GM18861 (cell line): ENCODE results near the gene ZNF789.
"Not testable (repeated sequence)": the region's sequence is repeated elsewhere in the genome, so short reads cannot be mapped to it uniquely, and the experiment has no call there.

Experiments
- ATAC-seq: cut with Tn5 transposase; IDR thresholded peaks from one replicate; pipeline ENCODE4 v1.9.1; 2021; ENCODE audit not compliant: unreplicated experiment

Gene ZNF789

DNA sequence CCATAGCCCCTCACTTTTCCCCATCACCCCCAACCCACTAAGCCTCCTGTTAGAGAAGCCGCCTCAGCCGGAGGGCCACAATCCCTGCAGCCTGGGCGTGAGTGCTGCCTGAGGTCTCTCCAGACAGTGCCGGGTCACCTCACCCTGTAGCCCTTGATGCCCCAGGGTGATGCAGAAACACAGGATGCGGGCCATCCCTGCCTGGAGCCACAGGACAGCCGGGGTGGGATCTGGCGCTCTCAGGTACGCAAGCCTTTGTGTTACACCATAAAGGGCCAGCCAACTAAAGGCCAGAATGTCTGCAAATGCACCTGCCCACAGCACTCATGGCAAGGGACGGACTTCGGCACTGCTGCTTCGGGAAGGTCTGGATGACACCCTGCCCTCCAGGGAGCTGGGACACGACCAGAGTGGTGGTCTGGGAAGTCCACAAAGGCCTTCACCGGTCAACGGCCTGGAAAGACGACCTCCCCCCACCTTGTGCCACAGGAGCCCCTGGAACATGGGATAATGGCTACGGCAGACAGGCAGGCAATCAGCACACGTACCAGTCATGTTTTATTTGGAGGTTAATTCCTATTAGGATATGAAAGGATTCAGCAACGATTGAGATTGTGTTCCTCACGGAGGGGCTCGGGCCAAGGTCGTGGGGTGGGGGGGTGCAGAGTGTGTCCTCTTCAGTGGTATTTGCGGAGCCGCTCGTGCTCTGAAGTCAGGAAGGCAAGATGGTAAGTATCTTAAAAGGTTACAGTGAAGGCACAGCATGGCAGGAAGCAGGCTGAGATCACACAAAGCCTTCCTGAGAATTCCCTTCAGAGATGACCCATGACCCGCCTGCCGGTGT lies 14.8 kb upstream of the ZNF789 start:
- ATAC-seq, result no peak

DNA sequence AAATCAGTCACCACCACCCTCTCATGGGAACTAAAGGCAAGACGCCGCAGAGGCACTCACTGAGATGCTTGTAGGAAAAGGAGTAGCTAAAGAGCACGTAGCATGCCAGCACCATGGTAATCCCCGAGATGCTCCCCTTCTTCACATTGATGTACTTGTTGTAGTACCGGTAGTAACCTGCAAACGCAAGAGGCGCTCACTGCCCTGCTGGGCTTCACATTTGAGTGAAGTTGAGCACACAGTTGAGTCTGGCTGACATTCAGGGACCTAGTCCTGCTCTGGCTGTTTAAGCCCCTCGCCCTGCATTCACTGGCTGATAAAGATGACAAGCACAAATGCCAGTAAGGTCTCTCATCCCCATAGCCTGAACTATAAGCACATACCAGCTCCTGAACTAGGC lies 13.6 kb upstream of the ZNF789 start:
- no peak for ATAC-seq

DNA sequence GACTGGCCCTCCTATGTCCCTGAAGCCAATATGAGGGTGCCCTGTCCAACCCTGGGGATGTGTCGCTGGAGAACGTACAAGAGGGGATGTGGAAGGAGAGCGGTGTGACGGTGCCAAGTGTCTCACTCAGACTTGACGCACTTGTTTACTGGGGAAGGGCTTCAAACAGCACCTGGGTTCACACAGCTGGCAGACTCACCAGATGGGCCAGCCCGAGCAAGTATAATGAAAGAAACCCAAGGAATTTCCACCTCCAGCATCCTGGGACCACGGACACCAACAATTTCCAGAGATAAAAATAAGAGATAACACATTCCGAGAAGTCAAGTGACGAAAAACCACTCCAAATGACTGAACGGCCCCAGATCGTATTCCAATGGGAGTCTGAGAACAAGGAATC lies 12.0 kb upstream of the ZNF789 start:
- ATAC-seq, result no peak

DNA sequence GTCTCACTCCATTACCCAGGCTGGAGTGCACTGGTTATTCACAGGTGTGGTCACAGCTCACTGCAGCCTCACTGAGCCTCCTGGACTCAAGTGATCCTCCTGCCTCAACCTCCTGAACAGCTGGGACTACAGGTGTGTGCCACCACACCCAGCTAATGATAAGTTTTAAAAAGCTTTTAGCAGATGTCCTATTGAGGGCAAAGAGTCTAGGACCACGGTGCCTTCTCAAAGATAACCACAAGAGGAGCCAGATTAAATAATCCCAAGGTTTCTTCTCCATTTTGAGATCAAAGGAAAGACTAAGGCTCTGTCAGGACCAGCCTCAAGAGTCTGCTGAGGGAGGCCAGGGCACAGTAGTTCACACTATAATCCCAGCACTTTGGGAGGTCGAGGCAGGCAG lies 11.5 kb upstream of the ZNF789 start:
- ATAC-seq, result no peak

DNA sequence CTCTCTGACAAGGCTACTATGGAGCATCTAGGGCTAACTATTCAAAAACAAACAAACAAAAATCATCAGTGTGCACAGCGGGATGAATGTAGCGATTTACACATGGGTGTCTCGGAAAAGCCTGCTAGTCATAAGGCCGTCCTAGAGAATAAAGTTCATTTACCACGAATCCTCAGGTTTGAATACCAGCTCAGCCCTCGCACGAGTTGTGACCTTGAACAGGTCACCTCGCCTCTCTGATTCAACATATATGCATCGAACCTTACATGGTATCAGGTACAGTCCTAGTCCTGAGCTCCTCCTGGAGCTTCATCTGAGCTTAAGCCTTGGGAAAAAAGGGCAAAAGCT lies 7.3 kb upstream of the ZNF789 start:
- no peak for ATAC-seq

DNA sequence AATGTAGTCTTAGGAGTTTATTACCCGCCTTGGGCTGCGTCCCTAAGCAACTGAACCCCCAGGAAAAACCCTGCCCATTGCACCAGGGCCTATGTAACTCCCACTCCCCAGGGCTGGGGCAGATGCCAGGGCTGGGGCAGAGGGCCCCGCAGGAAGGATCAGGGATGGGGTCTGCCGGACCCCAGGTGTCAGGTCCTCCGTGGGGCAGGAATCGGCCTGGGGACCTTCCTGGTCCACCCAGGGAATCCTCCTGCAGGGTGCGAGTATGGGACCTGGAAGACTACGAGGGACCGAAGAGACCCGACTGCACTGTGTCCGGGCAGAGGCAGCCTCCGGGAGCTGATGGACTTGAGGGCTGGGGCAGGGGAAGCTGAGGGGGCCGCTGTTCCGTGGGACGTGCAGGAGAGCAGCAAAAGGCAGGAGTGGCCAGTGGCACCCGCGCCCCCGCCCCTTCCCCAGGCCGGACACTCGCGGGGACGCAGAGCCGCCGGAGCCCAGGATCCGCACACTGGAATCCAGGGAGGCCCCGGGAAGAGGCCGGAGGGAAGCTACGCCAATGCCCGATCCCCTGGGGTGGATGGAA lies 4.3 kb upstream of the ZNF789 start:
- ATAC-seq, result no peak

DNA sequence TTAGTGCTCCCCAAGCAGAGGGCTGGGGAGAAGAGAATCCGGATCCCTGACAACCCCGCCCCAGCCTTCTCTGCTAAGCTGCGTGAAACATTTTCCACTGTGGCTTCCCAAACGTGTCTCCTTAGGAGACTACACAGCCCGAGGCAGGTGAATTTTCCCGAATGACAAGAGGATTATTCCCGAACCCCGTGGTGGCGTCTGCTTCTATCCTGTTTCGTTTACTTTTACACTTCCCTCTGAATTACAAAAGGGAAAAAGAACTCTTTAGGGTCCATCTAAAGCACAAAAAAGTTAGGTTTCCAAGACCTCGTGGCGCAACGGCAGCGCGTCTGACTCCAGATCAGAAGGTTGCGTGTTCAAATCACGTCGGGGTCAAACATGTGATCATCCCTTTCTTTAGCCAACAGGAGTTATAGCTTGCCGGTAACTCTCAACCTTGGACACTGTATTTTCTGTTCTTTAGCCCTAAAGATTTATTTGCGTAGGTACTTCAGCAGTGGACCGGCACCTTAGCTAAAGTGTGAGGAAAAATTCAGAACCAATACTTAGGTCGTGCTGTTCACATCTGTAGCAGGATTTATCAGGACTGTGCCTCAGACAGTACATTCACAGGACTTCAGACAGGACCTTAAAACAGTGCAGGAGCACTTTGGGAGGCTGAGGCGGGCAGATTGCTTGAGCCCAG lies 3.2 kb upstream of the ZNF789 start:
- no peak for ATAC-seq

DNA sequence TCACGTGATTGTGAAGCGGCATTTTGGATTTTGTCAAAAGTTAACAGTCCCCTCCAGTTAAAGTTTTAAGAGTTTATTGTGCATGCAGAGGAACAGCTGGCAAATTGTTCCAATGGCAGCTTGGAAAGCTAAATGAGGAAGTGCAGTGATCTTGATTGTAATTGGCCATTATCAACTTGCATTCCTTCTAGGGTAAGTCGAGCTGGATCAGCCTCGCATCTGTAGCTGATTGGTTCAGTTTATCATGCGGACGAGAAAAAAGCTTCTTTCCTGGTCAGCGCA lies 566 bp downstream of the ZNF789 start:
- no peak for ATAC-seq

DNA sequence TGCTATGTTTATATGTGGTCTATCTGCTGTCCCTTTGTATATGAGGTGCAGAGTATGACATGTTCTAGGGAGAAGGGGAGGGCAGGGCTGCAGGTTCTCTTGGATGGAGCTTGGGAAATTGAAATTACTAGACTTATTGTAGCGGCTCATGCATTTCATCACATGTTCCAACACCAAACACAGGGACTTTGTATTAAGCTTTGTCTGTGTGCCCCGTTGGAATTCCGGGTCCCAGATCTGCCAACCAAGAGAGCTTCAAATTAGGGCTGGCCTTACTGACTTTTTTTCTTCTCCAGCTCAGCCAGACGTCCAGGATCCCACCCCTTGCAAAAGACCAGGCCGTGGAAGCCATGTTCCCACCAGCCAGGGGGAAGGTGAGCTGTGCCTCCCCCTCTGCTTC lies 3.4 kb downstream of the ZNF789 start:
- no peak for ATAC-seq

DNA sequence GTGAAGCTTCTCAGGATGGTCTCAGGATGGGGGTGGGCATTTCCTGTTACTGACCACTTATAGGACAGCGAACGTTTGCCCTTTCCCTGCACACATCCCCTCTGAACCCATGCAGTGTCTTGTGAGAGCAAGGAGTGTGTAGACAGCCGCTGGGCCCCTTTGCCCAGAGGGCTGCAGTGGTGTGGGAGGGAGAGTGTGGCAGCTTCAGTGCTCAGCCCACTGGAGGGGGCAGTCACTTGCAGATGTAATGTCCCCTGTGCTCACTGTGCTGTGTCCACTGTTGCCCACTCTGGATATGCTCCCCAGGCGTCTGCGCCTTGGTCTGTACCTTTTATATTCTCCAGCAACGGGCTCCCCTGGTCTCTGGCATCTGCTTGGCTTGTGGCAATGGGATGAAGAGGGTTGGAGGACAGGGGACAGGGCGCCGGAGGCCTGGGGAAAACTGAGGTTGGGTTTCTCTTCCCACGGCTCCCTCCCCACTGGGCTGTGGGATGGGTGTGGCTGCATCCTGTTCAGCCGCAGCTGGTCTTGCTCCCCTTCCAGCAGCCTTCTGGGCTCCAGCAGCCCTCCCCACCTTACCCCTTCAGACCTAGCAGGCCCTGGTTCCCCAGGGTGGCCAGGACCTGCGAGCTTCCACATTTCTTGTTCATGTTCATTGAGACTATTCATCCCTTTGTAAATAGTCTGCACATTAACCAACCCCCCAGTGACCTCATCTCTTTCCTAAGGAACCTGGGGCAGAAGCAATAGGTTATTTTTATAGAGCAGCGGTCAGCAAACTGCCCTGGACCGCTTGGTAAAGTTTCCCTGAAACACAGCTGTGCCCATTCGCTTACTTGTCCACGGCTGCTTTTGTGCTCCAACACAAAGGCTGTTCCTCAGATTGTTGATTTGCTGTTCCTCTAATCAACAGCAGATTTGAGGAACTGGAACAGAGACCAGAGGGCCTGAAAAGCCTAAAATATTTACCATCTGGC lies 6.1 kb downstream of the ZNF789 start:
- no peak for ATAC-seq

DNA sequence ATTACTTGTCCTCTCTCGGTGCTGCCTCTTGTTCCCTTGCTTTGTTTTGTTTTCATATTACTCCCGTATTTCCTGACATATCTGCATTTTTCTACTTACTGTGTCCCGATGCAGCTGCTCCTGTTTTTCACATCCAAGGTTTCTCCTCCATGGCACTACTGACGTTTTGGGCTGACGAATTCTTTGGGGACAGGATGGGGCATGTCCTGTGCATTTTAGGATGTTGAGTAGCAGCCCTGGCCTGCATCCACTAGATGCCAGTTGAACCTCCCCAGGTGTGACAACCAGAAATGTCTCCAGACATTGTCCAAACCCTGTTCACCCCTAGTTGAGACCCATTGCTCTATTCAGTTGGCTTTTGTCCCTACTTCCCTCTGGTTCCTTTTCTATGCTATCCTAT lies 12.4 kb downstream of the ZNF789 start:
- no peak for ATAC-seq

DNA sequence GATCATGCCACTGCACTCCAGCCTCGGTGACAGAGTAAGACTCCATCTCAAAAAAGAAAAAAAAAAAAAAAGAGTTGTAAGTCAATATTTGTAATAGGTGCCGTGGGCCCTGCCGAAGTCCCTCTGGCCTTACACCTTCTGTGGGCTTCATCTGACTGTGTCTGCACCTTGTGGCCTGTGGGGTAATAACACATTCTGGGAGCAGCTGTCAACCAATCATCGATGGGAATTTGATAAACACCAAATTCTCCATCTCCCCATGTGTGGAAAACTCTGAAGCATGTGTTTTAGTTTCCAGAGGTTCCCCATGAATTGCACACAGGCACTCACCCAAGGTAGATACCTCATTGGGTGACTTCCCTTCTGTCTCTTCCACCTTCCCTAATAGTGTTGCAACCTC lies 16.5 kb downstream of the ZNF789 start:
- ATAC-seq, result no peak

DNA sequence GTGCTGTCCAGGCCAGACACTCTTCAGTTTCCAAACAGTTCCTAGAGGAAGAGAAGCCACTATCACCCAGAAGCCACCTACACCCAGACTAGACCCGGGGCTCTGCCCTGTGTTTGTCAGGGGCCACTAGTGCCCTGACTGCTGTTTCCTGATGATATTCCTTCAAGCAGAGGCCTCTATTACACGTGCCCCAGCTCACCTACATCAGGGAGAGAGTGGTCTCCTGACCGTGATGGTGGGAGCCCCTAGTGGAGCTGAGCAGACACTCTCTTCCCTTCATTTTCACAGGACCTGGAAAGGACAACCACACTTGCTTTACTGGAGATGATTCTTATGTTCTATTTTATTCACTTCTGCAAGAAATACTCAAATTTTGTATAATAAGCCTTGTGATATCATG lies 18.2 kb downstream of the ZNF789 start:
- no peak for ATAC-seq

DNA sequence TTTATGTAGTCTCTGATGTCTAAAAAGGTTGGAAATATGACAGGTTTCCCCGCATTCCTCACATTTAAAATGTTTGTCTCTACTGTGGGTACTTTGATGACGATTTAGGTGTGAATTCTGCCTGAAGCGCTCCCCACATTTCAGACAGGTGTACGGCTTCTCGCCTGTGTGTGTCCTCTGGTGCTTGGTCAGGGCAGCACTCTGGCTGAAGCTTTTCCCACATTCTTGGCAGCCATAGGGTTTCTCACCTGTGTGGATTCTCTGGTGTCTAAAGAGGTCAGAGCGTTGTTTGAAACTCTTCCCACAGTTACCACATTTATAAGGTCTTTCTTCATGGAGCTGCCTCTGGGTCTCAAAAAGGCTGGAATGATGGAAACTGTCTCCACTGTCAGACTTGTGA lies 21.1 kb downstream of the ZNF789 start:
- ATAC-seq, result no peak

DNA sequence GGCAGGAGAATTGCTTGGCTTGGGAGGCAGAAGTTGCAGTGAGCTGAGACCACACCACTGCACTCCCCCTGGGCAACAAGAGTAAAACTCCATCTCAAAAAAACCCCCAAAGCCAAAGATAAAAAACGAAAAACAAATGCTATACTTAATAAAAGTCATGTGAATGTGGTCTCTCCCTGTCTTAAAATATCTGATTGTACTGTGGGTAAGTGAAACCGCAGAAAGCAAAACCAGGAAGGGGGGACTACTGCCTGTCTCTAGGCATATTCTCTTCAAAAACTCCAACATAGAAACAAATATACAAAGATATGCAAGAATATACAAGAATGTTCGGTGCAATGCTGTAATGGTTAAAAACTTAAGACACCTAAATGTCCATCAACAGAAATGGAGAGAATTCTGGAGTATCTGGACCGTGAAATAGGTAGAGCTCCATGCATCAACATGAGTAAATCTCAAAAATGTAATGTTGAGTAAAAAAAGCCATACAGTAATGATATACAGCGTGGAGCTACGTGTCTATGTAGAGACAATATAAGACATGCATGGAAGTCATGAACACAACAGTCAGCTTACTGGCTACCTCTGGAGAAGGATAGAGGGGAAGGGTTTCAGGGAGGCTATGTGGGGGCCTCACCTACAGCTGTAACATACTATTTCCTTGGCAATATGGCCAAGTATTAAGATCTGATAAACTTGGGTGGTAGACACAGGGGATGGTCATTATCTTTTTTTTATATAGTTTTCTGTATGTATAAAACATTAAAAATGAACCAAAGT lies 25.3 kb downstream of the ZNF789 start:
- no peak for ATAC-seq

DNA sequence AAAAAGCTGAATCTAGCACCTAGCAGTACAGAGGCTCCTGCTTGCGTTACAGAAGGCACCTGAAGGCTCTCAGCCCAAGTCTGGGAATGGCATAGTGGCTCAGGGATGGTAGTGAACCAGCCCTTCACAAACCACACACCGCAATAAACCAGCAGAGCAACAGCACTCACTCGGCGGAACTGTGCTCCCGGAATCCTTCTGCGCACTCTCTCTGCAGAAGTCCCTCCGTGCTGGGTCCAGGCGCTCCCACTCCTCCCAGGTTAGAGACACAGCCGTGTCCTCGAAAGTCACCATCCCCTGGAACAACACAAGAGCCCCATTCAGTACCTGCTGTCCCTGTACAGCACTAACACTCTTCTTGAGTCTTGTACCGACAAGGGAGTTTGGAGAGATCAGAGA lies 25.9 kb downstream of the ZNF789 start:
- no peak for ATAC-seq

DNA sequence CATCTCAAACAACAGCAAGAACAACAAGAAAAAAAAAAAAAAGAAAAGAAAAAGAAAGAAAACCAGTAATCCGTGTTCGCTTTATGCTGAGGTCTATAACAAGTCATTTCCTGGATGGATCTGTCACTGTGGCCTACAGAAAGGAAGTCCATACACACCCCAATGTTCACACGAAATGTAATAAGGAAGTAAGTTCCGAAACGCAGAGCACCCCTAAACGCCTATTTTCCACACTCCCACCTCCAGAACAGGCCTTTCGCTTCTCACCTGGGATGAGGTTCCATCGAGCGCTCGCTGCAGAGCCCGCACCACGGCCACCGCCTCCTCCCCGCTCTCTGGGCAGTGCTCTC lies 26.7 kb downstream of the ZNF789 start:
- ATAC-seq, result no peak

DNA sequence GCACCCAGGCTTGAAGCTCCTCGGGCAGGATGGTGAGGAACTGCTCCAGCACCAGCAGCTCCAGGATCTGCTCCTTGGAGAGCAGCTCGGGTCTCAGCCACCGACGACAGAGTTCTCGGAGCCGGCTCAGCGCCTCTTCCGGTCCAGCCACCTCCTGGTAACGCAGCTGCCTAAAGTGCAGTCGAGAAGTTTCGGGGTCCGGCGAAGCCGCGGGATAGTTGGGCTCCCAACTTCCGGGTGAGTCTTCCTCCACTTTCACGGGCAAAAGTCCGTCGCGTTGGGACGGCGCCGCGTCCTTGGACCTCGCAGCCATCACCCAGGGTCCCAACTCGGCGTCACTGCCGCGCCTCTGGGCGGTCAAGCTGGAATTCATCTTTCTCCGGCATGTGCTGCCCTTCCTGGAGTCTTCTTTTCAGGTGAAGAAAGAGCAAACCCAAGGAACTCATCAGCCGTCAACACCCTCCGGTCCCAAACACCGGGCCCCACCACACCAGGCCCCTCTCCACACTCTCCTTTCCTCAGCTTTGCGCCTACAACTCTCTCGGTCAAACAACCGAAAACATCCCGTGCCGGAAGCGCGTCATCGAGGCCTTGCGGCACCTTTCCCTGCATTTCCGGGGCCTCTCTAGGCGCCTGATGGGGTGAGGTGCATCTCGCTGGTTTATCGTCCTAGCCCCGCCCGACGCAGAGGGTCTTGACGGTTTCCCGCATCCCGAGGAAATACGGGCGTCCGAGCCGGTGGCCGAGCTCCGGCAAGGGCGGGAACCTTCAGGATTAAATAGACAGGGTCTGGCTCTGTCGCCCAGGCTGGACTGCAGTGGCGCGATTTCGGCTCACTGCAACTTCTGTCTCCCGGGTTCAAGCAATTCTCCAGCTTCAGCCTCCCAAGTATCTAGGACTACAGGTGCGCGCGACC lies 27.3 kb downstream of the ZNF789 start, which contains the start of gene ZNF394:
Gene ZNF394, minus strand, starts transcription at position 561 of the 916 bp plus-strand sequence. Its CDS starts 188 bp downstream, at position 373.
- peak; percentile 40 for ATAC-seq

DNA sequence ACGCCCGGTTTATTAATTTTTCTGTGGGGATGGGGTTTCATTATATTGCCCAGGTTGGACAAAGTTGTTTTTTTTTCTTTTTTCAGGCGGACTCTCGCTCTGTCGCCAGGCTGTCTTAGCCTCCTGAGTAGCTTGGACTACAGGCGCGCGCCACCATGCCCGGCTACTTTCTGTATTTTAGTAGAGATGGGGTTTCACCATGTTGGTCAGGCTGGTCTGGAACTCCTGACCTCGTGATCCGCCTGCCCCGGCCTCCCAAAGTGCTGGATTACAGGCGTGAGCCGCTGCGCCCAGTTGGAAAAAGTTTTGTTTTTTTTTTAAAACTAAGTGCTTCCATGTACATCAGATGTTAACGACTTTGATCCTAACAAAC lies 27.9 kb downstream of the ZNF789 start:
- ATAC-seq, result no peak

DNA sequence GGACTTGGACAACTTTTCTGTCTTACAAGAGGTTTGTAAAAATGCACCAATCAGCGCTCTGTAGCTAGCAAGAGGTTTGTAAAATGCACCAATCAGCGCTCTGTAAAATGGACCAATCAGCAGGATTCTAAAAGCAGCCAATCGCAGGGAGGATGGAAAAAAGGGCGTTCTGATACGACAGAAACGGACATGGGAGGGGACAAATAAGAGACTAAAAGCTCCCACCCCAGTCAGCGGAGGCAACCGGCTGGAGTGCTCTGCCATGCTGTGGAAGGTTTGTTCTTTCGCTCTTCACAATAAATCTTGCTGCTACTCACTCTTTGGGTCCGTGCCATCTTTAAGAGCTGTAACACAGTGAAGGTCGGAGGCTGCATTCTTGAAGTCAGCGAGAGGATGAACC lies 28.5 kb downstream of the ZNF789 start:
- ATAC-seq, result not testable (repeated sequence)
